DOHH2 (cell line): ENCODE measurements around the gene NUDT19.

Experiments
- EZH2phosphoT487 ChIP-seq: fragments of 200-600 bp; sonication (generic); IDR thresholded peaks from 2 replicates; pipeline ENCODE4 v1.6.1; 2017; ENCODE audit warnings: borderline replicate concordance, mild to moderate bottlenecking, antibody characterized with exemption, low read length, moderate library complexity, mixed read lengths
- TF ChIP-seq, protein P1 (sequence below): fragments of 200-600 bp; sonication (generic); IDR thresholded peaks from one replicate; pipeline ENCODE4 v1.5.1; 2014; ENCODE audit warnings: antibody characterized with exemption, mild to moderate bottlenecking, low read depth, low read length; ENCODE audit not compliant: poor library complexity, severe bottlenecking

GRCh38 chr19:32674153-32674930, 17.3 kb upstream of the NUDT19 start:
- no peak for TF ChIP-seq EZH2phosphoT487
- TF ChIP-seq, protein P1, sequence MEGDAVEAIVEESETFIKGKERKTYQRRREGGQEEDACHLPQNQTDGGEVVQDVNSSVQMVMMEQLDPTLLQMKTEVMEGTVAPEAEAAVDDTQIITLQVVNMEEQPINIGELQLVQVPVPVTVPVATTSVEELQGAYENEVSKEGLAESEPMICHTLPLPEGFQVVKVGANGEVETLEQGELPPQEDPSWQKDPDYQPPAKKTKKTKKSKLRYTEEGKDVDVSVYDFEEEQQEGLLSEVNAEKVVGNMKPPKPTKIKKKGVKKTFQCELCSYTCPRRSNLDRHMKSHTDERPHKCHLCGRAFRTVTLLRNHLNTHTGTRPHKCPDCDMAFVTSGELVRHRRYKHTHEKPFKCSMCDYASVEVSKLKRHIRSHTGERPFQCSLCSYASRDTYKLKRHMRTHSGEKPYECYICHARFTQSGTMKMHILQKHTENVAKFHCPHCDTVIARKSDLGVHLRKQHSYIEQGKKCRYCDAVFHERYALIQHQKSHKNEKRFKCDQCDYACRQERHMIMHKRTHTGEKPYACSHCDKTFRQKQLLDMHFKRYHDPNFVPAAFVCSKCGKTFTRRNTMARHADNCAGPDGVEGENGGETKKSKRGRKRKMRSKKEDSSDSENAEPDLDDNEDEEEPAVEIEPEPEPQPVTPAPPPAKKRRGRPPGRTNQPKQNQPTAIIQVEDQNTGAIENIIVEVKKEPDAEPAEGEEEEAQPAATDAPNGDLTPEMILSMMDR = no peak
